ES-I3 (cell line): ENCODE measurements around the gene LARGE2.

ENCODE experiments used
- H3K36me3 ChIP-seq: 2 replicates; pipeline ENCODE4 v1.6.1; 2013; ENCODE audit warnings: mild to moderate bottlenecking, low read length, control low read depth, moderate library complexity; ENCODE audit not compliant: insufficient read depth
- H3K4me1 ChIP-seq: 2 replicates; pipeline ENCODE4 v1.6.1; 2013; ENCODE audit warnings: mild to moderate bottlenecking, control low read depth, low read length; ENCODE audit not compliant: insufficient read depth
- H3K9ac ChIP-seq: 2 replicates; pipeline ENCODE4 v1.6.1; 2013; ENCODE audit warnings: low read depth, mild to moderate bottlenecking, low read length, moderate library complexity
- H3K9me3 ChIP-seq: 2 replicates; pipeline ENCODE4 v1.6.1; 2013; ENCODE audit warnings: mild to moderate bottlenecking, low read length, moderate library complexity; ENCODE audit not compliant: control insufficient read depth, insufficient read depth

Gene LARGE2

GRCh38 chr11:45922425-45923082 is at the start of gene LARGE2:
Gene LARGE2 (plus strand): TSS chr11:45922656. CDS start chr11:45922883, 227 bp downstream.
- peak within 1 kb of the TSS; percentile 56 for H3K9ac ChIP-seq
- H3K4me1 ChIP-seq, result peaks cover 16% of the 10 kb centered on the region
- H3K36me3 ChIP-seq, result no peaks in the 10 kb centered on the region
- H3K9me3 ChIP-seq, result no peaks in the 10 kb centered on the region

DNA sequence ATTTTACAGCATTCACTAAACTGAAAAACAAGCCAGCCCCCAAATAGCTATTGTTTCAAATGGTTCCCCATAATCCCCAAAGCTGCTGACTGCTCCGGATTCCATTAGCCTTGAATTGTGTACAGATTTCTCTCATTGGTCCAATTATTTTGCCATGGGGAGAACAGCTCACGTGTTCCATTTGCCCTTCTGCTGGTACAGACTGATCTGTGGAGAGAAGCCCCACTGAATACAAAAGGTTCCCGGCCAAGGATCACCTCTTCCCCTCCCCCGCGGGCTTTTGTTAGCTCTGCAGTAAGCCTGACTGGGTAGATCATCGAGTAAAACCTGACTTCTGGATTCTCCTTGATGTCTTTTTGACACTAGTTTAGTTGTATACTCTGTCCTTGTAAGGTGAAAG is 46.1 kb upstream of the LARGE2 start:
- Histone ChIP-seq H3K9me3 (no peaks in the 10 kb centered on the region), H3K36me3 (no peaks in the 10 kb centered on the region; the same call in none of the 2 replicates), H3K9ac (no peak overlapping the region), H3K4me1 (peaks cover 7% of the 10 kb centered on the region)

DNA sequence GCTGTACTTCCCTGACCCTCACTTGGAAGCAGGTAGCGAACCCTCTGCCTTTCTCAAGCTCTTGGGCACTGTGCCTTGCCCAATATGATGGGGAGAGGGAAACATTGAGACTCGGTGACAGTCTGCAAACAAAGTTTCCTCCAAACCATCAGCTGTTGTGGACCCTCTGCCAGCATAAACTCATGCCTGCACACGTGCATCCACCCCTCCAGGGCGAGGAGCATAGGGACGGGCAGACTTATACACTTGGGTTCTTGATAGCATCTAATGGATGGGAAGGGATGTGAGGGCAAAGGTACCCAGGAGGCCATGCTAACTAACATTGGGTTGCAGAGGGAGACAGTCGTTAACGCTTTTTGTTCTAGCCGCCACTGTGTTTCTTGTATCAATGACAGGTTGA is 45.2 kb upstream of the LARGE2 start:
- H3K4me1 ChIP-seq, result peaks cover 7% of the 10 kb centered on the region
- no peaks in the 10 kb centered on the region; the same call in none of the 2 replicates for H3K36me3 ChIP-seq
- H3K9ac ChIP-seq, result no peak overlapping the region
- no peaks in the 10 kb centered on the region for H3K9me3 ChIP-seq

DNA sequence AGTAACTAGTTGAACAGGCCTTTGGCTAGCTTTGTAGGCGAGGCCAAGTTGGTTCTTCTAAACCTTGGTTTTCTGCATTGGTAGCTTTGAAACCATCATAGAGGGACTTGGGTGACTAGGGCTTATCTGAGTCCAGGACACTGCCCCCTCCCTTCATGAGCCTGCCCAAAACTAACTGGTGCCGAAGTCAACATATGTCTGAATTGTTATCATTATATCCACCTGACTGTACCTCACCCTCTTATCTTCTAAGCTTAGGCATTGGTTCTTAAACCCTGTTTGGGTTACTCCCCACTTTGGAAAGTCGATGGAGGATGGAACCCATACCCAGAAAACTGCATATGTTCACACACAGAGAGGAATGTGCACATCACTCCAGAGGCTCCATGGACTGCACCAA is 44.6 kb upstream of the LARGE2 start:
- Histone ChIP-seq H3K36me3 (no peaks in the 10 kb centered on the region; the same call in none of the 2 replicates), H3K9me3 (no peaks in the 10 kb centered on the region), H3K9ac (no peak overlapping the region), H3K4me1 (peaks cover 6% of the 10 kb centered on the region)

DNA sequence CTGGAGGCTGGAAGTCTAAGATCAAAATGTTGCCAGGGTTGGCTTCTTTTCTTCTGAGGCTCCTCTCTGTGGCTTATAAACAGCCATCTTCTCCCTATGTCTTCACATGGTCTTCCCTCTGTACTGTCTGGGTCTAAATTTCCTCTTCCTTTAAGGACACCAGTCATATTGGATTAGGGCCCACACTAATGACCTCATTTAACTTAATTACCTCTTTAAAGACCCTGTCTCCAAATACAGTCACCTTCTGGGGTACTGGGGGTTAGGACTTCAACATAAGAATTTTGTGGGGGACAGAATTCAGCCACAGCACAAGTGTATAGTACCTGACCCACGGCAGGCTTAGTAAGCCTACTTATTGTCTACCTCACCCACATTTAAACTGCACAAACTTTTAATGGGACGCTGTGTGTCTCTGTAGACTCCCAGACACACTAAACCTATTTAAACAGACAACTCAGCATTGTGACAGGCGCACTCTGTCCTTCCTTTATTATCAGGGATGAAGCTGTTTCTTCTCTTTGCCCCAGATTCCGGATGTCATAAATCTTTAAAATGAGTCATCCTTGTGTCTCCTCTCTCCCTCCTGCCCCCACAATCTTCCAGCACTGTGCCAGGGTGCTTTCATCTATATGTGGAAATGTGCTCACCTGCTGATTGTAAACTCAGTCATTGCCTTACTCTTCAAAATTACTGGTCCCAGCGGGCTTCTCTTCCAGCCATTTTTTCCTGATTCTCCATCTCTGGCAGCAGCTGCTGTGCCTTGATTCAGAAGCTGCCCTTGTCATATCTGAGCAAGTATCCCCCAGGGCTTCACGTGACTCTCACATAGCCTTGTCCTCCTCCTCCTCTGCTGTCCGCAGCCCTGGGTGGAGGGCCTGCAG is 42.4 kb upstream of the LARGE2 start:
- Histone ChIP-seq H3K9ac (no peak overlapping the region), H3K36me3 (no peaks in the 10 kb centered on the region; the same call in 1 of the 2 replicates), H3K4me1 (no peaks in the 10 kb centered on the region; the same call in 1 of the 2 replicates), H3K9me3 (no peaks in the 10 kb centered on the region)

DNA sequence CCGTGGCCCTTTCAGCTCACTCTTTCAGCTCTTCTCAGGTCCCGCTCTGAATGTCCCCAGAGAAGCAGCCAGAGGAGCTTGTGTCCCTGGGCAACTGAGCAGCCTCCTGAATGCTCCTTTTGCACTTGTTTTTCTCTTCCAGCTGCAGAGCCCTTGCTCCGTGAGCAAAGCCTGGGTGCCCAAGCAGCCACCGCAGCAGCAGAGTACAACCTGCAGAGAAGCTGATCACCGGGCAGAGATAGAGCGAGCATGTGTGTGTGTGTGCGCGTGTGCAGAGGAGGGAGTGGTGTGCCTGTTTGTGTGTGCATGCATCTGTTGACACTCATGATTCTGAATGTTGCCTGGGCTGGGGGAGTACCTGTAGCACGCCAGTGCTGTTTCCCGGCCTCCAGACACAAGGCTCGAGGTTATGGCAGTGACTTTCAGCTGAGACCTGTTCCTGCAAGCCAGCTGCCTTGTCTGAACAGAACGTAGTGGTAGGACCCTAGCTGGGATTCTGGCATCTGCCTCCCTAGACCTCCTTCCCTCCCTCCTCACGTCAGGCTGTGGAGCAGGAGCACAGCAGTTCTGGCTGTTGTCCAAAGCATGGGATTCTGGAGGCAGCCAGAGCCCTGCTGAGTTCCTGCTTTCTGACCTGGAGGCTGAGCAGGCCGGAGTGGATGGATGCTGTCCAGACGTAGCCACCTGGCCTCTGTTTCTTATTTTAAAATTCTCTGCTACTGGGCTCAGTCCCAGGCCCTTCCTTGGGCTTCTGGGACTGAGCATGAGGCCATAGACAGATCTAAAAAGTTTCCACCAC is 41.5 kb upstream of the LARGE2 start:
- no peaks in the 10 kb centered on the region for H3K4me1 ChIP-seq
- no peak overlapping the region for H3K9ac ChIP-seq
- no peaks in the 10 kb centered on the region for H3K9me3 ChIP-seq
- H3K36me3 ChIP-seq, result no peaks in the 10 kb centered on the region; the same call in 1 of the 2 replicates

DNA sequence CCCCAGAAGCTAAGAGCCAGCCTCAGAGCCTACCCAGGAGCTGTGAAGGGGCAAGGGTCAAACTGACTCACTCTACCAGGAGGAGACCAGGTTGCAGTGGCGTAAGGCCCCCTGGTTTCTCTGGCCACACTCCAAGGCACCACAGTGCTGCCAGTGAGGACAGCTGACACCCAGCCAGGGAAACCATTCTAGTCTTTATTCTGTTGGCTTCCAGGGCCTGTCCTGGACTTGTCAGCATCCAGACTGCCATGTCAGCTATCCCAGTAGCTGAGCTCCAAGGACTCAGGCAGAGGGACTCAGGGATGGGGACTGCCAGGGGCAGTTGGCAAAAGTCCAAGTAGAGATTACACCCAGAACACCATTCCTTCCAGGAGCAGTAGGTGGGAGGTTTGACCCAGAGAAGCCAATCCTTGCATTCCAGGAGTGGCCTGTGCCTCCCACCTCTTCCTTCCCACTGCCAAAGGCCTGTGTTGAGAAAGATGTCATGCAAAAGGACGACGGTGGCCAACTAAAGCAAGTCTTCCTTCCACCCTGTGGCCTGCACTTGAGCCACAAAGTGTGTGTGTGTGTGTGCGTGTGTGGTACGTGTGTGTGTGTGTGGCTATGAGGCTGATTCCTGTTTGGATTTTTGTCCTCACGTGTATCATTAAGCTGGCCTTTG is 40.6 kb upstream of the LARGE2 start:
- no peaks in the 10 kb centered on the region for H3K9me3 ChIP-seq
- no peaks in the 10 kb centered on the region for H3K4me1 ChIP-seq
- no peak overlapping the region for H3K9ac ChIP-seq
- H3K36me3 ChIP-seq, result no peaks in the 10 kb centered on the region; the same call in 1 of the 2 replicates

DNA sequence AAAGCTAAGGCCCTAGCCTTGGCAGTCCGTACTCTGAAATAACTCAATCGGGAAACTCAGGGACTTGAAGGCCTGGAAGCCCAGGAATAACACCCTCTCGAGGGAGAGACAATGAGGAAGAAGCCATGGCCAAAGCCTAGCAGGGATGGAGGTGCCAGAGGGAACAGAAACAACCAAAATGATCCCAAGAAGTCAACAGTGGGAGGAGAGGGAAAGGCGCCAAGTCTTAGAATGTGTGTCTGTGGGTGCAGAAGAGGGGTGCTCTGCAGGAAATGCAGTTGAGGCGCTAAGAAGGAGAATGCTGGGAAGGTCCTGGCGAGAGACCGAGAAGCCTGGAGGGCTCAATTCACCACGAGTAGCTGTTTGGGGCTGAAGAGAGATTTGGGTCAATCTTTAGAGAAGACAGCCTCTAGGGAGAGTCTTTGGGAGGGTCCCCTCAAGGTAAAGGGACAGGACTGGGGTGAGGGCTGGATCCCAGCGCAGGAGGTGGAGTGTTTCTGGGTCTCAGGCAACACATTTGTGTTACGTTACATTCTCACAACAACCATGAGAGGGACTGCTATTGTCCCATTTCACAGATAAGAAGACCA is 37.8 kb upstream of the LARGE2 start:
- Histone ChIP-seq H3K36me3 (no peaks in the 10 kb centered on the region; the same call in 1 of the 2 replicates), H3K9ac (no peak overlapping the region), H3K9me3 (no peaks in the 10 kb centered on the region), H3K4me1 (no peaks in the 10 kb centered on the region)

GRCh38 chr11:45885274-45885920 is 37.1 kb upstream of the LARGE2 start, which contains the start of gene MAPK8IP1:
Gene MAPK8IP1 (plus strand): TSS chr11:45885651. CDS start chr11:45885821, 170 bp downstream.
- Histone ChIP-seq H3K9me3 (no peaks in the 10 kb centered on the region), H3K9ac (peak within 1 kb of the TSS; percentile 71), H3K4me1 (no peaks in the 10 kb centered on the region), H3K36me3 (no peaks in the 10 kb centered on the region; the same call in 1 of the 2 replicates)

- Histone ChIP-seq H3K4me1 (no peaks in the 10 kb centered on the region), H3K9me3 (no peaks in the 10 kb centered on the region), H3K36me3 (no peaks in the 10 kb centered on the region; the same call in 1 of the 2 replicates), H3K9ac (peak overlapping the region; percentile 71)
Measured at GRCh38 chr11:45885921-45886721, 36.3 kb upstream of the LARGE2 start.

DNA sequence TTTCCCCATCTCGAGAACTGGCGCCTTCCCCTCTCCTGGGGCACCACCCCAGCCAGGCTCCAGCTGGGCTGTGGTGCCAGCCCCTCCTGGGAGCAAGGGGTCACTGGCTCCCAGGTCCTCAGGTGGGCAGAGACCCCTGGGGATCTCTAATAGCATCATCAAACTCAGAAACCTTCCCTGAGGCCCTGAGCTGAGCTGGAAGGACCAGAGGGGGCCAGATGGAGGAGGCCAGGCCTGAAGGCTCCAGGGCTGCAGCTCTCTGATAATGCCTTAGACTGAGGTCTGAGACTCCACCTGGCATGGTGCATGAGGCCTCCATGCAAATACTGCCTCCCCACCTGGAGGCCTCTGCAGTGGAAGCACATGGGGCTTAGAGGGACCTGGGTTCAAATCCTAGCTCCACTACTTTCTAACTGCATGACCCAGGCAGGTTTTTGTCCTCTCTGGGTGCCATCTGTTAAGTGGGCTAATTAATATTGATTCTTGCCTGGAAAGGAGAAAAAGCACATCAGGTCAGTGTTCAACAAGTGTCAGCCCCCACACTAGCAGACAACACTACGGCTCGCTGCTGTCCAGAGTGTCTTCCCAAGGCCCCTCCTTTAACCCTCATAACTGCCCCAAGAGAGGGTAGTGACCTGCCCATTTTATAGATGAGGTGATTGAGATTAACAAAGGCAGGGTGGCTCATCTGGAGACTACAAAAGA is 35.5 kb upstream of the LARGE2 start:
- no peak overlapping the region for H3K9ac ChIP-seq
- no peaks in the 10 kb centered on the region for H3K9me3 ChIP-seq

GRCh38 chr11:45887587-45887986 is 34.9 kb upstream of the LARGE2 start:
- Histone ChIP-seq H3K9ac (no peak overlapping the region), H3K9me3 (no peaks in the 10 kb centered on the region), H3K36me3 (no peaks in the 10 kb centered on the region), H3K4me1 (no peaks in the 10 kb centered on the region)

More for the DNA sequence above, 35.5 kb upstream of the LARGE2 start:
- no peaks in the 10 kb centered on the region for H3K36me3 ChIP-seq
- no peaks in the 10 kb centered on the region for H3K4me1 ChIP-seq
